GM08714 (cell line): Measurements from ENCODE around the gene MGAT1.
"Not testable (repeated sequence)": the region's sequence is repeated elsewhere in the genome, so short reads cannot be mapped to it uniquely, and the experiment has no call there.

Experiments used
- H3K4me3 ChIP-seq: fragments of 200-500 bp; sonication (Bioruptor generic); 2 replicates; pipeline ENCODE4 v1.5.1; 2014; ENCODE audit warnings: mild to moderate bottlenecking, low read length, inconsistent platforms
- ZNF274 ChIP-seq: IDR thresholded peaks from 2 replicates; pipeline ENCODE4 v1.6.1; 2012; ENCODE audit warnings: mild to moderate bottlenecking, low read depth, low read length

The MGAT1 gene

GRCh38 chr5:180775624-180776023, 27.0 kb downstream of the MGAT1 start:
- no peak overlapping the region for H3K4me3 ChIP-seq
- TF ChIP-seq ZNF274, result no peak

GRCh38 chr5:180771839-180772238, 30.8 kb downstream of the MGAT1 start:
- no peak overlapping the region for H3K4me3 ChIP-seq
- TF ChIP-seq ZNF274, result no peak

- H3K4me3 ChIP-seq, result no peak overlapping the region
- no peak for TF ChIP-seq ZNF274
Measured at GRCh38 chr5:180769821-180770220, 32.8 kb downstream of the MGAT1 start.

GRCh38 chr5:180755601-180756000, 47.0 kb downstream of the MGAT1 start:
- TF ChIP-seq ZNF274, result no peak
- H3K4me3 ChIP-seq, result no peak overlapping the region

GRCh38 chr5:180744253-180744652, 58.4 kb downstream of the MGAT1 start:
- H3K4me3 ChIP-seq, result no peak overlapping the region
- TF ChIP-seq ZNF274, result no peak

- H3K4me3 ChIP-seq, result no peak overlapping the region
- TF ChIP-seq ZNF274, result no peak
Measured at GRCh38 chr5:180742727-180743126, 59.9 kb downstream of the MGAT1 start.

- H3K4me3 ChIP-seq, result not testable (repeated sequence)
Measured at GRCh38 chr5:180740953-180741352, 61.7 kb downstream of the MGAT1 start.

- no peak for TF ChIP-seq ZNF274
- no peak within 1 kb of the TSS for H3K4me3 ChIP-seq
Measured at GRCh38 chr5:180739958-180740357, 62.6 kb downstream of the MGAT1 start, which contains the start of gene OR2Y1. TSS of gene OR2Y1 (minus strand) at chr5:180740058. CDS start at chr5:180740058, 0 bp downstream.

- TF ChIP-seq ZNF274, result no peak
- H3K4me3 ChIP-seq, result no peak overlapping the region
Measured at GRCh38 chr5:180739271-180739670, 63.3 kb downstream of the MGAT1 start.

GRCh38 chr5:180736536-180736935, 66.1 kb downstream of the MGAT1 start:
- H3K4me3 ChIP-seq, result no peak overlapping the region
- no peak for TF ChIP-seq ZNF274
